Hippocampal formation (tissue), 2 donors: ENCODE measurements around the gene IARS1.

Experiments used
- DNase-seq, 2 donors: peaks; one replicate each; lab custom pipeline; 2025; lab: John Stamatoyannopoulos, UW

The IARS1 gene

DNA sequence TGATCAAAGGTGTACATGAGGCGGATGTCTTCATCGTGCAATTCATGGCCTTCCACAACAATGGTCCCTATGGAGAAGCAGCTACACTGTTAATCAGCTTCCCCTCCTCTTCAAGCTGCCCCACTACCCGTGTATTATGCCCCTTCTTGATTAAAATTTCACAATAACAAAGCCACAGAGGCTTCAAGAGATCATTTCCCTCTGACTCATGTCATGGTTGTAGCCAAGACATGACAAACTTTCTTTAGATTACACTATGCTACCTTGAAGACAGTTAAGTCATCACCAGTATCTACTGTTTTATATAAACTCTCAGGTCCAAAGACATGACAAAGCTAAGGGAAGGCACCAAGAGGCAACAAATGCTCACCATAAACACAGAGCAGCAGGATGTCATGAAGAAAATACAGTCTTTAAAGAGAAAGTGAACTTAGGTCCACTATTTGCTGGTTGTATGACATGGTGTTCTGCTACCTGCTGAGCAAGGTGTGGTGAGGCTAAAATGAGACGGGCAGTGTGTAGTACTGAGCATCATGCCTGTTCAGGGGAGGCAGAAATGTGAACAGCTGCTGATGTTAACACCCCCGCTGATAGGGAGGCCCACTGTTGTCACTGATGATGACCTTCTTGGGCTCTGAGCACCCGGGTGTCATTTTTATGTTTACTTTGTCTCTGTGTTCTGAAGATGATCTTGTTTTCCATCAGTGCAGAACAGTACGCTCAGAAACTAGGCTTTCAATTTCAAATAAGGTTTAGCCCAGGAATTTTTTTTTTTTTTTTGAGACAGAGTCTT is 48.3 kb downstream of the IARS1 start:
- no peak for DNase-seq
